LNCAP (cell line): ENCODE measurements around the gene ARF5.

ENCODE experiments used
- TF ChIP-seq, protein P1 (sequence below): fragments of 450-650 bp; IDR thresholded peaks from 2 replicates; pipeline ENCODE4 v1.5.1; 2017; ENCODE audit warnings: mild to moderate bottlenecking

The ARF5 gene

GRCh38 chr7:127628445-127628844 lies 40.2 kb downstream of the ARF5 start:
- TF ChIP-seq, protein P1, sequence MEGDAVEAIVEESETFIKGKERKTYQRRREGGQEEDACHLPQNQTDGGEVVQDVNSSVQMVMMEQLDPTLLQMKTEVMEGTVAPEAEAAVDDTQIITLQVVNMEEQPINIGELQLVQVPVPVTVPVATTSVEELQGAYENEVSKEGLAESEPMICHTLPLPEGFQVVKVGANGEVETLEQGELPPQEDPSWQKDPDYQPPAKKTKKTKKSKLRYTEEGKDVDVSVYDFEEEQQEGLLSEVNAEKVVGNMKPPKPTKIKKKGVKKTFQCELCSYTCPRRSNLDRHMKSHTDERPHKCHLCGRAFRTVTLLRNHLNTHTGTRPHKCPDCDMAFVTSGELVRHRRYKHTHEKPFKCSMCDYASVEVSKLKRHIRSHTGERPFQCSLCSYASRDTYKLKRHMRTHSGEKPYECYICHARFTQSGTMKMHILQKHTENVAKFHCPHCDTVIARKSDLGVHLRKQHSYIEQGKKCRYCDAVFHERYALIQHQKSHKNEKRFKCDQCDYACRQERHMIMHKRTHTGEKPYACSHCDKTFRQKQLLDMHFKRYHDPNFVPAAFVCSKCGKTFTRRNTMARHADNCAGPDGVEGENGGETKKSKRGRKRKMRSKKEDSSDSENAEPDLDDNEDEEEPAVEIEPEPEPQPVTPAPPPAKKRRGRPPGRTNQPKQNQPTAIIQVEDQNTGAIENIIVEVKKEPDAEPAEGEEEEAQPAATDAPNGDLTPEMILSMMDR, result no peak

DNA sequence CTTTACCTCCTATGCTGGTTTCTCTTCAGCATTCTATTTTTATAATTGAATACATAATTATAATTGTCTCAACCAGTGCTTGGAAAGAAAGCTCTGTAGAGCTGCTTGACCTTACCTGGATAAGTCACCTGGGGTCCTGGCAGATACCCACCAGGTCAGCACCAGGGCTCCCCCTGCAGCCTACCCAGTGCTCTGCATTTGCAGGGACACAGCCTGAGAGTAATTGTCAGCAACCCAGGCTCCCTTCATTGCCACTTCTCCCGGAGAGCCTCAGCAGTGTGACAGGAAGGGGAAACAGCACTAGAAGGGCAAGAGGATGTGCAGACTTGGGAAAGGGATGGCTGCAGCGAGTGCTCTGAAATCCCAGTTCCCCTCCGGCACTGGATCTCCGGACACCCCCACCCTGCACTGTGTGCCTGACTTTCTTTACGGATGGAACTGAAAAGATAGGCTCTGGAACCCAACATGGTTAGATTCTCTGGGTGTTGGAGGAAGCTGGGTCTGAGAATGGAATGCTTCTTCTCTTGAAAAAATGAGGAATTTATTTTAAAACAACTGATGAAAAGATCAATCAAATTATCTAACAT lies 41.1 kb downstream of the ARF5 start:
- TF ChIP-seq, protein P1, result peak; percentile 68

DNA sequence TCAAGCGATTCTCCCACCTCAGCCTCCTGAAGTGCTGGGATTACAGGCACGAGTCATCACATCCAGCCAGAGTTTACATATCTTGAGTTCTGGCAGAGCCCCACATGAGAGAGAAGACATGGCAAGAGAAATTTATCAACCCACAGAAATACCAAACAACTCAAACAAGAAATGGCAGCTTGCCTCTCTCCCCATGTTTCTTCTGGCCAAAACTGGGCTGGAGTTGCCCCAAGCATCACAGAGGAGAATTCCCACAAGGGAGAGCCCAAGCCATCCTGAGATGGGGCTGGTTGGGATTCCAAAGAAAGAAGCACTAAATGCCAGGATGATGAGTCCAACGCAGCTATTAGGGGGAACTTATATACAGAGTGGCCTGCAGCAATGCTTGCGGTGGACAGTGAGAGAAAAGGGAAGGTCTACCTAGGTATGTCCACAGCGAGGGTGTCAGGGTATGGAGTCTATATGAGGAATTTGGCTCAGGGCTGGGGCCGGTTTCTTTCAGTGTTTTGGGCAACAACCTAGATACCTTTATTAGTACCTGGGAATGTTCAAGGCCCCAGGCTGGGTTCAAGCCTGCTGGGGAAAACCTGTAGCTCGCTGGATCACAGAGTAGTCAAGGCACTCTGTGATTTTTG lies 44.2 kb downstream of the ARF5 start:
- TF ChIP-seq, protein P1, result no peak

DNA sequence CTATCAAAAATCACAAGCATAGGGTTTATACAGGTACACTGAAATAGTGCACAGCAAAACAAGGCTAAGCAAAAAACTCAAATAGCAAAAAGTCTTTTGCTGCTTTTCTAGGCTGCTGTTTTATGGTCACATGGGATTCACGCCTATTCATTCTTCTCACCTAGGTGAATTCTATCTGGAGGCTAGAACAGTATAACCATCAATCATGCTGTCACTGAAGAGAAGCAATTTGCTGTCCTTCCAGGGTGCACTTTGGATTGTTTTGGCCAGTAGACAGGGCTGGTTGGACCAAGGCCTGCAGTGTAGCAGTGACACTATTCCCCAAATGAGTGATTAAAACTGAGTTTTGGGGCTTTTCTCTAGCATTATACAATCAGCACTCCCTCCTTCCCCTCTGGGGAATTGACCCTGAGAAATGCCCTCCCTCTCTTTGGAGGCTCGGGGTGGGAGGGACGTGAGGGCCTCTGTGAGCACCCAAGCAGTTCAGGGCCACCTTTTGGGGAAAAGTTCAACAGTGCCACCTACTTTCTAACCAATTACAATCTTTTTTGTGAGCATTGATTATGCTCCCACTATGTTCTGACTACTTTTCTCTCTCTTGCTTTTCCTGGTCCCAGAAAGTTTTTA lies 47.6 kb downstream of the ARF5 start:
- TF ChIP-seq, protein P1, result no peak

DNA sequence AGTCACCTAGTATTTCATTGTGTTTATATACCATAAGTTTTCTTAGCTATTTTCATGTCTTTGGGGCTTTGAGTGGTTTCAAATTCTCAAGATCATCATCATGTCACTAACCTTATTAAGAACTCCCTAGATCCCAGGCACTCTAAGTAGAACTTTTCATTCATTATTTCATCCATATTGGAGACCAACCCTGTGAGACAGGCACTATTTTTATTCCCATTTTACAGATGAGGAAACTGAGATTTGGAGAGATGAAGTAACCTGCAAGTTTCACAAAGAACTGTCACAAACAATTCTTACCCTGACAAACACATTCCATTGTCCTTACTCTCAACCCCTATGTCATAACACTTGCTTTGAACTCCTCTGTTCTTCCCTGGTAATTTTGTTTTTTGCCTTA lies 50.0 kb downstream of the ARF5 start:
- TF ChIP-seq, protein P1, result no peak
